HG02885 (cell line): ENCODE results near the gene CBX5.
"Not testable (repeated sequence)": the region's sequence is repeated elsewhere in the genome, so short reads cannot be mapped to it uniquely, and the experiment has no call there.

Source experiments
- ATAC-seq: cut with Tn5 transposase; IDR thresholded peaks from one replicate; pipeline ENCODE4 v1.9.1; 2021; ENCODE audit warnings: mild to moderate bottlenecking; ENCODE audit not compliant: unreplicated experiment, poor library complexity

The CBX5 gene

DNA sequence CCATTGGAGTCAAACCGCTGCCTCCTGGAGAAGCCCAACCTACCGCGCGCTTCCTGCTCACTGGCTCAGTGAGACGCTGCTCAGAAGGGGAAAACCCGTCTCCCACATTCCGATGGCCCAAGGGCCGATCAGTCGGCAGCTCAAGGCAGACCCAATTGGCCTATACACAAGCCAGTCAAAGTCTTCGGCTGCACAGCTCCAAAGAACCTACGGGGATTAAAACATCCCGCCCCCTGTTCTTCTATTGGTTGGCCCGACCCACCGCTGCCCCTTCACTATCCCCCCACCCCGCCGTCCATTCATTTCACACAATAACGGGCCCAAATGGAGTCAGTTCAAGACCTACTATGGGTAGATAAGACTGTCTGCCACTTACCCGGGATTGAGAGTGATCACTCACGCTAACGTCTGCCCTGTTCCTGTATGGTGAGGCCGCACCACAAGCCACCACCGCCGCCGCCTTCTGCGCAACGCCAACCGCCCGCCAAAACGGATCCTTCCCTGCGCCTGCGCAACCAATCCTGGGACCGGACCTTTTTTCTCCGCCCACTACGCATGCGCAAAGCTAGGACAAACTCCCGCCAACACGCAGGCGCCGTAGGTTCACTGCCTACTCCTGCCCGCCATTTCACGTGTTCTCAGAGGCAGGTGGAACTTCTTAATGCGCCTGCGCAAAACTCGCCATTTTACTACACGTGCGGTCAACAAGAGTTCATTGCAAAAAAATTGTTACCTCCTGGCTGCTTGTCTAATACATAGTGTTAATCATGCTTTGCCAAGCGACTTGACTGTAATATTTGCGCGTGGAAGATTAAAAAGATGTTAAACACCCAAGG lies at the start of gene CBX5:
Gene CBX5, minus strand, starts transcription at position 491 of the 836 bp plus-strand sequence. CDS start 22,472 bp downstream, outside the sequence.
- ATAC-seq = peak; percentile 73

DNA sequence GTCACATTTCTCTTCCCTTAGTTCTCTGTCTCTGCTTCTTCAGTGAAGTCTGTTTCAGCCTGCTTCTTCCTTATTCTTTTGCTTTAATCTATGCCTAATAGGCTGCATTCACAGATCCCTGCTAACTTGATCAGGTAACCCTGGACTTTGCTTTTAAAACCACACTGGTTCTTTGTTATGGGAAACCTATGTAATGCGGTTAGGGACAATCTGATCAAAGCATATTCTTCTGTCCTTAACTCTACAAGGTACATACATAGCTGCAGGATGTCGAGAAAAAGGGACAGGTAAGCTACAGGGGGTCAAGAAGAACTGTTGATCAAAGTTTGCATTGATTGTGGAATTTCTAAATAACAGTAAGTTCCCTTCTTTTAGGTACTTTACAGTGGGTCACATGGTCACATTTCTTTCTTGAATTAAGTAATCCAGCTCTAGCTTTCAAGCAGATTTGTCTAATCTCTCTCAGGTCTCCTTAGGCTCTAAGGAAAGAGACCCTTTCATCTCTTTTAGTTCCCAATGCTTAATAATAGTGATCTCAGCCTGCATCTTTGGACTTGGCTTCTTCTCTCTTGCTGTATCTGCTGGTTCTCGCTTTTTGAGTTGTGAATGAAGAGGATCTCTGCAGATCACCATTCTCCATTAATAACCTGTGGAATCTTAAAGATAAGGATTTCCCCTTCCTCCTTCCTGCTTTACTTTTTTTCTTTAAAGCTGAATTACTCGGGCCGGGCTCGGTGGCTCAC lies 48.8 kb upstream of the CBX5 start:
- ATAC-seq = no peak

DNA sequence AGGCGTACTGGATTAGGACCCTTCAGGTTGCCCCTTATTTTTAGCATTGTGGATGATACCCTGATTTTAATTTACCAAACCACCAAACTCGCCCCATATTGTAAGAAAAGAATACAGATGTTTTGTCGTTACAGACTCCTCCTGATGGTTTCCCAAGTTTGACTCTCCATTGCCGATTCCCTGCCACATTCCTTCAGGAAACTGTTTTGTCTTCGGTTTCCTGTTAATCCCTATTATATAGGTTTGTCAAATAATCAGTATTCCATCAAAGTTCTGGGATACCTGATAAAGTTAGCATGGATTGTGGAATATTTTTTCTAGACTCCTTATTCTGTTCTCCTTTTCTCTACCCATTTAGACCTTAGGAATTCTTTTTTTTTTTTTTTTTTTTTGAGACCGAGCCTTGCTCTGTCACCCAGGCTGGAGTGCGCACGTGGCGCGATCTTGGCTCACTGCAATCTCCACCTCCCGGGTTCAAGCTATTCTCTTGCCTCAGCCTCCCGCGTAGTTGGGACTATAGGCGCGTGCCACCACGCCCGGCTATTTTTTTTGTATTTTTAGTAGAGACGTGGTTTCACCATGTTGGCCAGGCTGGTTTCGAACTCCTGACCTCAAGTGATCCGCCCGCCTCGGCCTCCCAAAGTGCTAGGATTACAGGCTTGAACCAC lies 45.7 kb upstream of the CBX5 start:
- not testable (repeated sequence) for ATAC-seq

DNA sequence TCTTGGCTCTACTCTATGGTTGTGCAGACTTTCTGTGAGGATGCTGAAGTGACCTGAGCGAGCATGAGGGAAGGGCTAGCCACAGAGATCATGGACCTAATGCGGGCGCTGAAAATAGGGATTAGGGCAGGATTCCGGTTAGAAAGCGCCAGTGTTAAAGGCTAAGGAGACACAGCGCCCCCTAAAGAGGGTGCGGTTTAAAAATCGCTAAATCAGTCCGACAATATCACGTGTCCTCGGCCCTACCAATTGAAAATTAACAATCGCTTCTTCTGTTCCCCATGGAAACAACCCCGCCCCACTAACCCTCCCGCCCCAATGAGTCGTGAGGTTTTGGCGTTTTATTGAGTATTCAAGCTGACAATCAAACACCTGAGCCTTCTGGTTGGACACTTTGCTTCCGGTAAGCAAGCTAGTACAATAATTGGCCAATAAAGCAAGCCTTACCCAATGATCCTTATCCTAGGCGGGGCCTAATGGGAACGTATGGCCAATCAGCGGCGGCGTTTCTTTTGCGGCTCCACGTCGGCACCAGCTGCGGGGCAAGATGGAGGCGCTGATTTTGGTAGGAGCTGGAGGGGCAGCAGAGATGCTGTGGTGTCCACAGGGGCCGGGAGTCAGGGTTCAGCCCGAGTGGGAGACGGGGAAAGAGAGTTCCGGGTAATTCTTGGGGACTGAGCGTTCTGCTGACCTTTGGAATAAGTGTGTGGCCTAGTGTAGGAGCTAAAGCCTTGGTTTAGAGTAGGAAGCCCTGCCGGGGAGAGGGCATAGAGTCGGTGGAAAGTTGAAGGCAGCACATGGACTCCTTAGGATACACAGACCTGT lies 44.9 kb upstream of the CBX5 start, which contains the start of gene COPZ1:
Gene COPZ1, plus strand, starts transcription at position 515 of the 825 bp plus-strand sequence. Its CDS starts 33 bp downstream, at position 548.
- ATAC-seq = peak; percentile 100

DNA sequence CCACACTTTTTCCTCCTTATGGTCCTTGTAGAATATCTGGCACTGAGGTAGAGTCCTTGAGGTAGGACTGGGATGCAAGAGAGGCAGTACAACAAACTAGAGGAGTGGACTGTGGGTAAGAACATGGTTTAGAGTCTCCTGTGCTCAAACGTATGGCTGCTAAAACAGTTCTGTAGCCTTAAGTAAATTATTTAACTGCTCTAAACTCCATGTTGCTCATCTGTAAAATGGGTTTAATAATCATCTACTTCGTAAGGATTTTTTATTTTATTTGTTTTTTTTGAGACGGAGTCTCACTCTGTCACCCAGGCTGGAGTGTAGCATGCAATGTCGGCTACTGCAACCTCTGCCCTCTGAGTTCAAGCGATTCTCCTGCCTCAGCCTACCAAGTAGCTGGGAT lies 41.4 kb upstream of the CBX5 start:
- no peak for ATAC-seq

DNA sequence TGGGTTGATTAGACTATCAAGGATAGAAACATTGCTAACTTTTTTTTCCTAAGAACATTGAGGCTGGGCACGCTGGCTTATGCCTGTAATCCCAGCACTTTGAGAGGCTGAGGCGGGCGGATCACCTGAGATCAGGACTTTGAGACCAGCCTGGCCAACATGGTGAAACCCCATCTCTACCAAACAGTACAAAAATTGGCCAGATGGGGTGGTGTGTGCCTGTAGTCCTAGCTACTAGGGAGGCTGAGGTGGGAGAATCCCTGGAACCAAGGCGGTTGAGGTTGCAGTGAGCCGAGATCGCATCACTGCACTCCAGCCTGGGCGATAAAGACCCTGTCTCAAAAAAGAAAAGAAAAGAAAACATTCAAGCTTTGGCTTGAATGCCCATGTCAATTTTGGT lies 32.4 kb upstream of the CBX5 start:
- not testable (repeated sequence) for ATAC-seq

DNA sequence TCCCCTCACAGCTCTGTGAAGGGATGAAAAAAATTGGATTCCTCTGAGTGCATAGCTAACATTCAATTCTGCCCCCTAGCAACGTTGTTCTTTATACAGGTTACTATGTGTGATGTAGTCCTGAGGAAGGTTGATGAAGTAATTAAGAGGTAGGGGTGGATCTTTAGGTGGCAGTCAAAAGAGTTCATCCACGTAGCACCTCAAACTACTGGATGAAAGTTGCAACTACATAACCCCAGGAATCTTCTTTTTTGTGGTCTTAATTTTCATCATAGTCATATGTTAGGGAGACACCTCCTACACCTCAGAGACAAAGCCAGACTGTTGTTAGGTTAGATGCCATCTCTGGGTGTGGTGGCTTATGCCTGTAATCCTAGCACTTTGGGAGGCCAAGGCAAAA lies 31.1 kb upstream of the CBX5 start:
- ATAC-seq = no peak

DNA sequence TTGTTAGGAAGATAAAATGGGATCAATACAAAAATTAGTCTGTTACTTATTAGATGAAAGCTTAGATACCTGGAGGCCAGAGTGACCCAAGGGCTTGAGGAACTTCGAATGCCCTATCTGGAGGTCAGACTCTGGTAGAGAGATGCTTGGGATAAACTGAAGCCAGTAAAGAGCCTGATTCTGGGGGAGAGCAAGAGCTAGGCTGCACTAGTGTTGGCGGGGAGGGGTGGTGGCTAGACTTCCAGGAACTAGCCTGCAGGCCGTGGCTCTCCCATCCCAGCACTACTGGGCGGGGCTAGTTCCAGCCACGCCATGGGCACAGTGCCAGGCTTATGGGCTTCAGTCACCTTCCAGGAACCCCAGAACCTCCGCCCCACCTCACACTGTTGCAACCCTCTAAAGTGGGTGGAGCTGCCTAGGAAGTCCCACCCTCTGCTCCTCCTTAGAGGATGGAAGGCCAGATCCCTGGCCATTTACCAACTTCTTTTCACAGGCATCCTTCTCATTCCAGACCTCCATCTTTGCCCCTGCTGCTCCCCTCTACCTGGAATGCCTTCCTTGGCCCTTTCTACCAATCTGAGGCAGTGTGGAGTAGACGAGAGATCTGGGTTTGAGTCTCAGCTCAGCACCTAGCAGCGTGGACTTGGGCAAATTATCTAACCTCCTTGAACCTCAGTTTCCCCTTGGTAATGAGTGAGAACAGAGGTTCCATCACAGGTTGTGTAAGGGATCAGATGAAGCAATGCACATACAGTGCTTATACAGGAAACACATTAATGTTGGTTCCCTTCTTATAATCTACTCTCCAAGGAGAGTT lies 27.2 kb upstream of the CBX5 start:
- ATAC-seq = no peak

DNA sequence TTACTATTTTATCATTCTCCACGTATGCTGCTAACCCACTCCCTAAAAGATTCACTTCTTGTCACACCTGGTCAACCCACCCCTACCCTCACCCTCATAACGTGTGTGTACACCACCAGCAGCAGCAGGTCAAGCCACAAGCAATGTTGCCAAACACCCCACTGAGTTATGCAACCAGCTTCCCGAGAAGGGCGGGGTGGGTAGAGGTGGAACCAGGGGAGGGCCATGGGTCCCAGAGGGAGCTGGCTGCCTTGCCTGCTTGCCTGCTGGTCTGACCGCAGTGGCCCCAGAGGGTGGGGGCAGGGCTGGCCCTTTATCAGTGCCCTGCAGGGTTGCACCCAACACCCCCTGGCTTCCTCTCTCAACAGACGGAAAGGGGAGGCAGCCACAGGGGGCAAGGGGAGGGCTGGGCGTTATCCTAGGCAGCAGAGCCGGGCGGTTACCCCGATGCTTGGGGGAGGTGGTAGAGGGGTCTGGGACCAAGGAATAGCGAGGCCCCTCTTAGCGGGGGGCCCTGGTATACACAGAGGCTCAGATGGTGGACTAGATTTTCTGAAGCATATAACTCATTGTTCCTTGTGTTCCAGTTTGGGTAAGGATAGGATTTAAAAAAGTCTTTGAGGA lies 24.4 kb upstream of the CBX5 start:
- ATAC-seq = no peak

DNA sequence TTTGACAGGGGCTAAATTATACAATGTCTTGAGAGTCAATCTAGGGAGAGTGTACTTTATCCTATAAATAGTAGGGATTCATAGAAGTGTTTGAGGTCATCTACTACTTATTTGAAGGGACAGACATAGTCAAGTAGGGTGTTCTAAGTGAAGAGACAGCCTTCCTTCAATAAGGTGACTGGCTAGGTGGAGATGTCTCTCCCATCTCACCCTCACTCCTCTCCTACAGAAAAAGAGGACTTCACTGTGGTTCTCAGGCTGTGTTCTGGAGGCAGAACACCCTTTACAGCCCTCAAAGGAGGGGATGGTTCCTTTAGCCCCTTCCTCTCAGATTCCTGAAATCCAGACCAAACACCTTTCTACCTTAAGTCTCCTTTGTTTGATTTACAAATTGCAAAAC lies 23.7 kb upstream of the CBX5 start:
- no peak for ATAC-seq

DNA sequence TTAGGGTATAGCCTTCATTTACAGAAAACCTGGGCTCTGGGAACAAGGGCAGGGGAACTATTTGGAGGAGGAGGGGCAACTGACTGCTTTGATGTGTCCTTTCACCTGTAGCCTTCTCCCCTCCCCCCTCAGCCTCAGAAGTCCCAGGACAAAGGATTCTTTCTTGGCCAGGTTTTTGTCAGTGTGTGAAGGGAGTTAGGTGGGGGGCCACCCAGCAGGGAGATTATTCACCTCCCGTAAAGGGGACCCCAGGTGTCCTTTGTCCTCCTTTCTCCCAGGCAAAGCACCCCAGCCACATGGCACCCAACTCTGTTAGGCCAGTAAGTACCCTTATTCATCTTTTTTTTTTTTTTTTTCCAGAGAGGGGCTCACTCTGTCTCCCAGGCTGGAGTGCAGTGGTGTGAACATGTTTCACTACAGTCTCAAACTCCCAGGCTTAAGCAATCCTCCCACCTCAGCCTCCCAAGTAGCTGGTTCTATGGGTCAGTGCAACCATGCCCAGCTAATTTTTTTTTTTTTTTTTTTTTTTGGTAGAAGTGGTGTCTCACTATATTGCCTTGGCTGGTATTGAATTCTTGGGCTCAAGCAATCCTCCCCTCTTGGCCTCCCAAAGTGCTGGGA lies 21.6 kb upstream of the CBX5 start:
- no peak for ATAC-seq

DNA sequence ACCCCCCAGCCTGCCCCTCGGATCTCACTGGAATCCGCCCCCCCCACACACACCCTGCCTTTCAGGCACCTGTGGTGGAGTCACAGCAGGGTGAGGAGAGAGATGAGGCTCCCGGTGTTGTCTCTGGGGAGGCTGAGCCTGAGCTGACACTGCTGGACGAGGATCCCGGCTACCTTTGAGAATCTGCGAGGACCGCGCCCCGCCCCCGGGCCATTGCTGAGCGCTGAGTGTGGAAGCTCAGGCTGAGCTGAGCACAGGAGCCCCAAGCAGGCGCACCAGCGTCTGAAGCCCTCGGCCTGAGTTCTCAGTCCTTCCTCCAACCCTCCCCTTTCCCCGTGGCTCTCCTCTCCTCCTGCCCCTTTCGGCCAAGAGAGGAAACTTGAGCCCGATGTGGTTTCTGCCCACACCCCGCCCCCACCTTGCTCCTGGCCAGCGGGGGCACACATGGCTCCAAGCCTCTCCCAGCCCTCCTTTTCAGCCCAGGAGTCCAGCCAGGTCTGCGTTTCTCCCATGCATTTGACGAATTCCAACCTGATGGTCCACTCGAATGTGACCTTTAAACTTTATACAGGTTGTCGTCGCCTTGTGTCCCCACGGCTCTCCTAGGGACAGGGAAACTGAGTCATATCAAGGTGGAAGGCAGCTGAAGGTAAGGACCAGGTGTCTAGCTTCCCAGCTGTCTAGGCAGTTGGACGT lies 21.0 kb upstream of the CBX5 start, which contains the start of gene NFE2:
Gene NFE2, minus strand, starts transcription at position 284 of the 696 bp plus-strand sequence. CDS start 5,767 bp downstream, outside the sequence.
- ATAC-seq = no peak

DNA sequence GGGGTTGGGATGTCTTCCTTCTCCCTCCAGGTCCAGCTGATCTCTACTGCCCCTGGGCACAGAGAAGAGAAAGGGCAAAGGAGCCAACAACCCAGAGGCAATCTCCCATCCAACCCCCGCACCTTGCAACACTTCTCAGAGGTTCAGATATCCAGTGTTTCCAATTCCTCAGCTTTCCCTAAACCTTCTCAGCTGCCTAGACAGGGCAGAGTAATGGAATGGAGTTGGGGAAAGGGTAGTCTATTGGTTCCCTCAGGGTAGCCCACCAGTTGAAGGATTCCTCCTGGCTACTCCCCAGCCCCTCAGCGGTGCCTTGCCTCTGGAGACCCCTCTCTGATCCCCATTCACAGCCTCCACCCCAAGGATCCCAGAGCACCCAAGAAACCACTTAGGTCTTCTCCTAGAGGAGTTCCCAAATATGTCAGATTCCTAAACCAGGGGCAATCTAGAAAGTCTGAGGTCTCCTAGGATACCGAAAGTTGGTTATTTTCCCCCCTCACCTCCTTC lies 20.4 kb upstream of the CBX5 start:
- ATAC-seq = no peak

DNA sequence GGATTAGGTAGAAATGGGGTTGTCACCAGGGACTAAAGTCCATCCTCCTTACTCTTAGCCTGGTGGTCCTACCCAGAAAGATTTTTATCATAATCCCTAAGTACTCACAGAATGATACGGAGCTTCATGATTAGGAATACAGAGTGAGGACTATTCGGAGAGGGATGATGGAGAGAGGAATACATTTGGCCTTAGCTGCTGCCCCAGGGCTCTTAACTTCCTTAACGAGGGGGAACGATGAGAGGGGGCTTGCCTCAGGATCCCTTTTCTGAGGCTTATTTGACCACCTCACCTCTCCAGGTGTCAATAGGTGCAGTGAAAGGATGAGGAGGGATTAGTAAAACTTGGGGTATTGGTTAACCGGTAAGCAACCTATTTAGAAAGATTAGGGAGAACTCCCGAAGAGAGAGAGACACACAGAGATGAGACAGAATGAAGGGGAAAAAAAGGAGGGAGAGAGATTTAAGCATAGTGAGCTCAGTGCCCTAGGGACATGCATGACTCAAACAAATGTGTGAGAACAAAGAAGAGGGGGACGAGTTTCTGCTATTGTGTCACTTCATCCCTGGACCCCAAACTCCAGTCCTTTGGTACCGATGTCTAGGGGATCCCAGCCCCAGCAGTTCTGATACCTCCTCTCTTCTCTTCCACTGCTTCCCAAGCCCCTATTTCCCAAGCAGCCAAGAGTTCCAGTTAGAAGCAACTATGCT lies 19.7 kb upstream of the CBX5 start:
- no peak for ATAC-seq

DNA sequence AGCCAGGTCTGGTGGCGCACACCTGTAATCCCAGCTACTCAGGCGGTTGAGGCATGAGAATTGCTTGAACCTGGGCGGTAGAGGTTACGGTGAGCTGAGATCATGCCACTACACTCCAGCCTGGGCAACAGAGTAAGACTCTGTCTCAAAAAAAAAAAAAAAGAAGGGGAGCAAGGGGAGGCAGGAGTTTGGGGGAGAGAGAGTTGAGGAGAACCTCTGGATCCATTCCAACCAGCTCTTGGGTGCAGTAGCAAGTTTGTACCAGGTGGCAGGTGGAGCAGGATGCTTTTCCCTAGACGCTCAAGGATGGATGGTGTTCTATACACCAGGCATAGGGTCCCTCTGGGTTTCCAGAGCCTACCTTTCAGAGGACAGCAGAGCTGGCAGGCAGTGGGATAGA lies 19.0 kb upstream of the CBX5 start:
- ATAC-seq = no peak

DNA sequence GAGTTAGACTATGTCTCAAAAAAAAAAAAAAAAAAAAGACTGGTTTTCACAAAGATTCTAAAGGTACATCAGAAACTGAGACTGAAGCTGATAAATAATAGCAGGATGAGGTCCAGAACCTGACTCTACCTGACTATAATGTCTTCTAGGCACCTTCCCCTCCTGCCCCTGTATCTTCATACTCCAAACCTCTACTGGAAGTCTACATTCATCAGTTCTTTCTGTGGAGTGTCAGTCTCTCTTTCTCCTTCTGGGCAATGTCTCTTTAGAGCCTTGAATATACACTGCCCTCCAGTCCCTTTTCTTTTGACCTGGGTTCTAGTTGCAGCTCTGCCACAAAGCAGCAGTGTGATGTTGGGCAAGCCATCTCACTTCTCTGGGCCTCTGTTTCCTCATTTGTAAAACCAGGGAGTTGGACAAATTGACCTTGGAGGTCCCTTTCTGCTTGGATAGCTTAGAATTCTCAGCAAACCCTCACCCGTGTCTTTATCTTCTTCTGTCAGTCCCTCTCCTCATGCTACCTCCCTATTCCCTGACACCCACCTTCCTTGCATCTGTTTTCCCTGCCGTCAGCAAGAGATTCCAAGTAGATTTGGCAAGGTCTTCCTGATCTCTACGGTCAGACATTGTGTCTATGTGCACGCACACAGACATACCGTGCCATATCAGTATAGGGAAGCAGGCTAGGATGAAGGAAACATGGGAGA lies 16.6 kb upstream of the CBX5 start:
- ATAC-seq = no peak
